Activated CD8-positive, alpha-beta T cell treated with anti-CD3 and anti-CD28 coated beads for 36 hours (primary cell): Measurements from ENCODE around the gene TESK2. TPM values are rescaled to one million over a fixed set of nuclear protein-coding genes. Genes with fewer than 3 reads are reported as not detected.
"Not testable (repeated sequence)": the region's sequence is repeated elsewhere in the genome, so short reads cannot be mapped to it uniquely, and the experiment has no call there.

Experiments
- ATAC-seq: fragments of 200-7000 bp; cut with Tn5 transposase; one replicate; pipeline ENCODE4 v1.10.0; 2021; ENCODE audit warnings: mild to moderate bottlenecking, moderate library complexity
- CTCF ChIA-PET: fragments of 350-600 bp; sonication (Branson Sonifier 250); formaldehyde crosslinking; loops from one replicate; lab custom pipeline; 2021; ENCODE audit warnings: antibody characterized with exemption; lab: Charles Lee
- POLR2A ChIA-PET: fragments of 350-600 bp; sonication (Branson Sonifier 250); formaldehyde crosslinking; loops from one replicate; lab custom pipeline; 2021; ENCODE audit warnings: antibody characterized with exemption; lab: Charles Lee
- DNase-seq: peaks from one replicate; pipeline ENCODE4 v3.0.0-alpha.2; 2020
- H3K27ac Mint-ChIP-seq: one replicate; pipeline ENCODE4 v1.8.0; 2021; ENCODE audit warnings: mild to moderate bottlenecking, mixed read lengths
- H3K27me3 Mint-ChIP-seq: one replicate; pipeline ENCODE4 v1.8.0; 2021; ENCODE audit warnings: mixed read lengths
- H3K36me3 Mint-ChIP-seq: one replicate; pipeline ENCODE4 v1.8.0; 2021; ENCODE audit warnings: low read depth, mixed read lengths
- H3K4me1 Mint-ChIP-seq: one replicate; pipeline ENCODE4 v1.8.0; 2021; ENCODE audit warnings: low read depth, mixed read lengths
- H3K4me3 Mint-ChIP-seq: one replicate; pipeline ENCODE4 v1.8.0; 2021; ENCODE audit warnings: mild to moderate bottlenecking, moderate library complexity, mixed read lengths
- H3K9me3 Mint-ChIP-seq: one replicate; pipeline ENCODE4 v1.8.0; 2021; ENCODE audit warnings: mixed read lengths
- CTCF ChIP-seq: fragments of 200-600 bp; IDR thresholded peaks from one replicate; pipeline ENCODE4 v1.8.0; 2022; ENCODE audit warnings: antibody characterized with exemption, mild to moderate bottlenecking
- intact Hi-C: fragments of 100-400 bp; cut with micrococcal nuclease; formaldehyde crosslinking; loops from one replicate; pipeline ENCODE4 v1.10.0; 2022
- total RNA-seq, 2 experiments: library from RNA; stranded (reverse); gene quantifications; one replicate each; pipeline ENCODE4 v1.2.3, GENCODE V29; 2021

Gene TESK2
- total RNA-seq, 2 experiments from 2014 or later, result 2.9 to 3.7 TPM

- H3K27ac Mint-ChIP-seq, result peak overlapping the region; percentile 41
- DNase-seq (no peak), ATAC-seq (no peak)
- TF ChIP-seq CTCF, result no peak
- POLR2A ChIA-PET, result interaction anchor here (1.3 to 4.0 kb wide), 4 partner anchors 15 to 53 kb away, joined by 4 to 19 read pairs (median 10); partner anchors contain the start of gene AKR1A1
- CTCF ChIA-PET, result interaction anchor here (1.1 to 8.3 kb wide), 4 partner anchors 9 to 53 kb away, joined by 3 to 68 read pairs (median 4); partner anchors contain the start of gene AKR1A1
- H3K4me1 Mint-ChIP-seq, result peaks cover 32% of the 10 kb centered on the region
- peaks cover 69% of the 10 kb centered on the region for H3K36me3 Mint-ChIP-seq
- no peaks in the 10 kb centered on the region for H3K27me3 Mint-ChIP-seq
- no peak overlapping the region for H3K4me3 Mint-ChIP-seq
- intact Hi-C loops, result loop anchor here (5.0 kb wide), 1 partner anchor 36 kb away; the partner anchor contains the start of gene AKR1A1
- H3K9me3 Mint-ChIP-seq, result no peaks in the 10 kb centered on the region
These were observed 25.1 kb upstream of the TESK2 start for GRCh38 chr1:45516036-45516435.

- H3K36me3 Mint-ChIP-seq, result peaks cover 73% of the 10 kb centered on the region
- ATAC-seq, H3K9me3 Mint-ChIP-seq, DNase-seq, H3K4me3 Mint-ChIP-seq, H3K27me3 Mint-ChIP-seq: not testable (repeated sequence)
- H3K4me1 Mint-ChIP-seq, result peaks cover 21% of the 10 kb centered on the region
- H3K27ac Mint-ChIP-seq, result peak overlapping the region; percentile 48
- intact Hi-C loops, result loop anchor here (2.0 kb wide), 1 partner anchor 57 kb away; no protein-coding TSS in a partner anchor
- ChIA-PET CTCF (interaction anchor here (0.7 to 4.9 kb wide), 15 partner anchors 8 to 75 kb away, joined by 3 to 135 read pairs (median 6); partner anchors contain the start of genes CCDC163, MMACHC and PRDX1), POLR2A (interaction anchor here (1.0 to 7.9 kb wide), 5 partner anchors 8 to 71 kb away, joined by 3 to 63 read pairs (median 24); partner anchors contain the start of genes CCDC163, MMACHC and PRDX1)
These were observed 22.7 kb upstream of the TESK2 start for GRCh38 chr1:45513532-45514260.

GRCh38 chr1:45512641-45513054 lies 21.7 kb upstream of the TESK2 start:
- ATAC-seq (peak; percentile 87), DNase-seq (peak; percentile 83)
- intact Hi-C loops, result loop anchor here (2.0 kb wide), 1 partner anchor 58 kb away; no protein-coding TSS in a partner anchor
- CTCF ChIA-PET, result interaction anchor here (0.5 to 4.9 kb wide), 27 partner anchors 9 to 153 kb away, joined by 3 to 135 read pairs (median 4); partner anchors contain the start of genes AKR1A1, CCDC163, MMACHC and PRDX1
- Mint-ChIP-seq H3K36me3 (peaks cover 71% of the 10 kb centered on the region), H3K4me1 (peaks cover 19% of the 10 kb centered on the region), H3K9me3 (no peaks in the 10 kb centered on the region), H3K27me3 (no peaks in the 10 kb centered on the region), H3K4me3 (no peak overlapping the region), H3K27ac (peak overlapping the region; percentile 45)
- TF ChIP-seq CTCF, result peak; percentile 76
- POLR2A ChIA-PET, result interaction anchor here (0.5 to 7.9 kb wide), 10 partner anchors 9 to 529 kb away, joined by 3 to 63 read pairs (median 4); partner anchors contain the start of genes AKR1A1, CCDC163, MMACHC and MUTYH

GRCh38 chr1:45510972-45511527 lies 20.1 kb upstream of the TESK2 start:
- intact Hi-C loops, result no loop called here
- no peak overlapping the region for H3K4me3 Mint-ChIP-seq
- POLR2A ChIA-PET, result interaction anchor here (1.5 to 7.9 kb wide), 6 partner anchors 8 to 735 kb away, joined by 4 to 63 read pairs (median 19); partner anchors contain the start of genes AKR1A1, CCDC163, MMACHC and PRDX1
- no peaks in the 10 kb centered on the region for H3K9me3 Mint-ChIP-seq
- CTCF ChIA-PET, result interaction anchor here (1.2 to 4.9 kb wide), 7 partner anchors 10 to 58 kb away, joined by 3 to 135 read pairs (median 15); partner anchors contain the start of genes AKR1A1, CCDC163, MMACHC and PRDX1
- ATAC-seq, result no peak
- no peaks in the 10 kb centered on the region for H3K27me3 Mint-ChIP-seq
- H3K36me3 Mint-ChIP-seq, result peaks cover 59% of the 10 kb centered on the region
- DNase-seq, result no peak
- H3K4me1 Mint-ChIP-seq, result peaks cover 8% of the 10 kb centered on the region
- no peak for TF ChIP-seq CTCF
- H3K27ac Mint-ChIP-seq, result no peak overlapping the region
